Panc1 (cell line): Measurements from ENCODE around the gene DNAJC16. TPM values are rescaled to one million over a fixed set of nuclear protein-coding genes. Genes with fewer than 3 reads are reported as not detected.

Source experiments
- ATAC-seq: fragments of 200-7000 bp; cut with Tn5 transposase; 2 replicates; pipeline ENCODE4 v1.9.1; 2020; ENCODE audit warnings: mild to moderate bottlenecking, moderate library complexity
- BruUV-seq: library from RNA; stranded (reverse); fragments of 400-500 nt; replicated peaks from 2 replicates; lab custom pipeline; 2021; lab: Mats Ljungman, UMichigan
- CTCF ChIA-PET: fragments of 300-600 bp; sonication (Branson Sonifier 250); formaldehyde crosslinking; loops from one replicate; lab custom pipeline; 2022; ENCODE audit warnings: antibody characterized with exemption; lab: Charles Lee
- POLR2A ChIA-PET: fragments of 300-600 bp; sonication (Branson Sonifier 250); formaldehyde crosslinking; loops from one replicate; lab custom pipeline; 2022; ENCODE audit warnings: antibody characterized with exemption; lab: Charles Lee
- DNase-seq: peaks from one replicate; pipeline ENCODE4 v3.0.0-alpha.2; 2010; ENCODE audit warnings: low read depth, low spot score
- H3K27ac ChIP-seq: 2 replicates; pipeline ENCODE4 v1.5.1; 2011; ENCODE audit warnings: mild to moderate bottlenecking, low read length, inconsistent platforms
- H3K27me3 ChIP-seq: fragments of 200-500 bp; sonication (Bioruptor generic); 2 replicates; pipeline ENCODE4 v1.6.0; 2014; ENCODE audit warnings: low read length, inconsistent platforms; ENCODE audit not compliant: control insufficient read depth, insufficient read depth
- H3K36me3 ChIP-seq: fragments of 200-500 bp; sonication (Bioruptor generic); 2 replicates; pipeline ENCODE4 v1.5.1; 2014; ENCODE audit warnings: inconsistent platforms, mild to moderate bottlenecking, low read length, moderate library complexity; ENCODE audit not compliant: control insufficient read depth, insufficient read depth
- H3K4me1 ChIP-seq: 2 replicates; pipeline ENCODE4 v1.5.1; 2011; ENCODE audit warnings: inconsistent platforms, mild to moderate bottlenecking, low read length, moderate library complexity; ENCODE audit not compliant: control insufficient read depth, insufficient read depth
- H3K4me3 ChIP-seq, 2 experiments: 2 replicates each; pipeline ENCODE4 v1.5.1; 2011 to 2012; ENCODE audit warnings: low read depth in 2 of 2, low read length in 2 of 2, mild to moderate bottlenecking in 2 of 2, inconsistent platforms in 1 of 2, moderate library complexity in 1 of 2
- H3K9me3 ChIP-seq: fragments of 200-500 bp; sonication (Bioruptor generic); 2 replicates; pipeline ENCODE4 v1.5.1; 2014; ENCODE audit warnings: low read depth, mild to moderate bottlenecking, inconsistent platforms, low read length, moderate library complexity; ENCODE audit not compliant: control insufficient read depth, insufficient read depth
- POLR2AphosphoS5 ChIP-seq: IDR thresholded peaks from 2 replicates; pipeline ENCODE4 v1.6.1; 2012; ENCODE audit warnings: mild to moderate bottlenecking, low read depth, low read length, moderate library complexity
- REST ChIP-seq, 2 experiments: IDR thresholded peaks; 2 replicates each; pipeline ENCODE4 v1.6.1; 2011 to 2012; ENCODE audit warnings: low read depth in 2 of 2, control low read depth in 1 of 2, low read length in 1 of 2, mild to moderate bottlenecking in 1 of 2, moderate library complexity in 1 of 2; ENCODE audit not compliant: insufficient read depth in 1 of 2
- SIN3A ChIP-seq: IDR thresholded peaks from 2 replicates; pipeline ENCODE4 v1.6.1; 2012; ENCODE audit warnings: low read depth, mild to moderate bottlenecking, low read length, moderate library complexity, borderline replicate concordance; ENCODE audit not compliant: insufficient read depth
- TCF7L2 ChIP-seq: IDR thresholded peaks from 2 replicates; pipeline ENCODE4 v1.6.1; 2011; ENCODE audit warnings: mild to moderate bottlenecking, low read depth, low read length, inconsistent platforms
- in situ Hi-C: cut with HindIII; loops from 2 replicates; pipeline ENCODE4 v1.10.0; 2016; ENCODE audit warnings: low sequenced_read_pairs, low pct_unique_long_range_greater_than_20kb
- intact Hi-C: fragments of 100-400 bp; cut with micrococcal nuclease; formaldehyde crosslinking; loops from one replicate; pipeline ENCODE4 v1.10.0; 2022; ENCODE audit not compliant: unreplicated experiment
- total RNA-seq: library from RNA; stranded (reverse); gene quantifications from one replicate; pipeline ENCODE4 v1.2.1, GENCODE V29; 2021; ENCODE audit not compliant: unreplicated experiment
- TF ChIP-seq, protein P1 (sequence below): fragments of 450-650 bp; IDR thresholded peaks from 2 replicates; pipeline ENCODE4 v1.5.1; 2017; ENCODE audit warnings: mild to moderate bottlenecking

Gene DNAJC16
- total RNA-seq, 1 experiment from 2014 or later = 22.0 TPM

DNA sequence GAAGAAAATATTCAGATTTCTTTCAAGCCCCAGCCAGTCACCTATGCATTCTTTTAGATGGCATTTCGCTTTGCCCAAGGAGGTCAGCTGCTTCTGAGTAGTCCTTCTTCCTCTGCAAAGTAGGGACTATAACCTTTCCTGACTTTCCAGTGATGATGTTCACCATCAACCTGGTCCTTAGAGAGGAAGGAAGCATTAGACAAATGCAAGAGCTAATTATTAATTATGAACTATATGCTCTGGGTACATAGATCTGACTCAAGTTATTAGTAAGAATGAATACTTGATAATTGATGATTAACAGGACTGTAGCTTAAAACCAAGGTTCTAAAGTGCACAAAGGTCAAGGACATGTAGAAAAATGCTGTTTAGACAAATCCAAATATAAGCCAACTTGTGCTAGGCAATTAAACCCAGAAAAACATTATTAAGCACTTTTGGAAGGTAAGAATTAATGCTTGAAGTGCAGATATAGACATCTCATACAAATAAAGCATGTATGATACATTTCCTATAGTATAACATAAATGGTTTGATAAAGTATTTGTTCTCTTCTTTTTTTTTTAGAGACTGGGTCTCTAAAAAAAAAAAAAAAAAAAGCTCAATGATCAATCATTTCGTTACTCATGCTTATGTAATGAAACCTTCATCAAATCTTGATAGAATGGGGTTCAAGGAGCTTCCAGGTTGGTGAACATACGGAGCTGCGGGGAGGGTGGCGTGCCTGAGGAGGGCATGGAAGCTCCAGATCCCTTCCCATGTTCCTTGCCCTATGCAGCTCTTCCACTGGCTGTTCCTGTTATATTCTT lies 69.4 kb downstream of the DNAJC16 start:
- Histone ChIP-seq H3K9me3 (no peaks in the 10 kb centered on the region), H3K27me3 (no peaks in the 10 kb centered on the region), H3K4me3 (no peak overlapping the region), H3K27ac (no peak overlapping the region), H3K4me1 (no peaks in the 10 kb centered on the region), H3K36me3 (no peaks in the 10 kb centered on the region)
- DNase-seq (no peak), ATAC-seq (no peak)
- TF ChIP-seq POLR2AphosphoS5 (no peak), SIN3A (no peak), REST (IDR thresholded peaks at IDR 0.05; ENCODE audit: insufficient read depth in 1 of 2, low read depth in 2 of 2, low read length in 1 of 2) (no peak), TCF7L2 (no peak)
- TF ChIP-seq, protein P1, sequence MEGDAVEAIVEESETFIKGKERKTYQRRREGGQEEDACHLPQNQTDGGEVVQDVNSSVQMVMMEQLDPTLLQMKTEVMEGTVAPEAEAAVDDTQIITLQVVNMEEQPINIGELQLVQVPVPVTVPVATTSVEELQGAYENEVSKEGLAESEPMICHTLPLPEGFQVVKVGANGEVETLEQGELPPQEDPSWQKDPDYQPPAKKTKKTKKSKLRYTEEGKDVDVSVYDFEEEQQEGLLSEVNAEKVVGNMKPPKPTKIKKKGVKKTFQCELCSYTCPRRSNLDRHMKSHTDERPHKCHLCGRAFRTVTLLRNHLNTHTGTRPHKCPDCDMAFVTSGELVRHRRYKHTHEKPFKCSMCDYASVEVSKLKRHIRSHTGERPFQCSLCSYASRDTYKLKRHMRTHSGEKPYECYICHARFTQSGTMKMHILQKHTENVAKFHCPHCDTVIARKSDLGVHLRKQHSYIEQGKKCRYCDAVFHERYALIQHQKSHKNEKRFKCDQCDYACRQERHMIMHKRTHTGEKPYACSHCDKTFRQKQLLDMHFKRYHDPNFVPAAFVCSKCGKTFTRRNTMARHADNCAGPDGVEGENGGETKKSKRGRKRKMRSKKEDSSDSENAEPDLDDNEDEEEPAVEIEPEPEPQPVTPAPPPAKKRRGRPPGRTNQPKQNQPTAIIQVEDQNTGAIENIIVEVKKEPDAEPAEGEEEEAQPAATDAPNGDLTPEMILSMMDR = no peak
- intact Hi-C loops = no loop called here
- in situ Hi-C loops = no loop called here
- ChIA-PET CTCF (interaction anchor here (0.6 to 0.7 kb wide), 4 partner anchors 26 to 205 kb away, joined by 4 to 9 read pairs (median 5); no protein-coding TSS in a partner anchor), POLR2A (interaction anchor here (0.6 kb wide), 6 partner anchors 13 to 391 kb away, joined by 3 to 12 read pairs (median 6); partner anchors contain the start of gene SPEN)
- BruUV-seq = no TSS peak

DNA sequence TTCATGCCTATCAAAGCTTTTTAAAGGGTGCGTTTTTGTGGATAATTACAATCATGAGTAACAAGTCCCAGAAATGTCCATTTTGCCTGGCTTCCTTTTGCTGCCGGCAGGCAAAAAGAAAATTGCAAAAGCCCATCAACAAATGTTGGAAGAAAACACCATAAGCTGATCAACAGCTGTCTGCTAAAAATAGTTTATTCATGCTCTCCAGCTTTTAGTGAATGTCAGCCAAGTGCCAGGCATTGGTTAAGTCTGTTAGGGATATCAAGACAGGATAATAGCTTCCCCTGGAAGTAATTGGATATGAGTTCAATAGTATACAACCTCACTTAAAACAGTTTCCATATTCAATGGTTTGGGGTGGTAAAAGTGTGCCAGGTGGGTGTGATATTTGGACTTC lies 71.8 kb downstream of the DNAJC16 start:
- POLR2A ChIA-PET = no interaction called here
- in situ Hi-C loops = no loop called here
- no peak for ATAC-seq
- BruUV-seq = no TSS peak
- Histone ChIP-seq H3K27ac (no peak overlapping the region), H3K36me3 (no peaks in the 10 kb centered on the region), H3K27me3 (no peaks in the 10 kb centered on the region), H3K4me1 (peaks cover 10% of the 10 kb centered on the region; the same call in 1 of the 2 replicates), H3K9me3 (no peaks in the 10 kb centered on the region), H3K4me3 (no peak overlapping the region)
- DNase-seq = no peak
- TF ChIP-seq TCF7L2 (no peak), REST (IDR thresholded peaks at IDR 0.05; ENCODE audit: insufficient read depth in 1 of 2, low read depth in 2 of 2, low read length in 1 of 2) (no peak), SIN3A (no peak), POLR2AphosphoS5 (no peak)
- TF ChIP-seq, protein P1 = no peak
- intact Hi-C loops = no loop called here
- CTCF ChIA-PET = interaction anchor here (0.7 kb wide), 1 partner anchor 93 kb away, joined by 3 read pairs; no protein-coding TSS in a partner anchor
